CD4-positive, alpha-beta T cell treated with Interleukin-10 for 1 hour (primary cell): ENCODE results near the gene GAS2L2.

Source experiments
- DNase-seq: peaks from one replicate; pipeline ENCODE4 v3.0.0-alpha.2; 2020

GAS2L2 gene

DNA sequence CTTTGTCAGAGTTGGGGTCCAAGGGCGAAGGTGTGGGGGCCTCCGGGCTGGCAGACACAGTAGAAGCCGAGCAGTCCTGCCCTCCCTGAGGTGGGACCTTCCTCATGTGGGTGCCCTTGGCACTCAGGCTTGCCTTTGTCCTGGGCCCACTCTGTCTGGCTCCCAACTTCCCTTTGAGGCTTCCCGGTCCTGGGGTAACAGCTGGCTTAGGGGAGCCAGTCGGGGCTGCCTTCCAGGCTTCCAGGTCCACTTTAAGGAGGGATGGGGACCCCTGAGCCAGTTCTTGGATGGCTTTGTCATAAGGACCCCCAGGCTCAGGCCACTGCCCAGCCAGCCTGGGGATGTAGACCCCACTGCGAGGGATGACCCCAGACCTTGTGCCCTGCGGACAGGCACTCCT, 7.8 kb downstream of the GAS2L2 start:
- DNase-seq = no peak

DNA sequence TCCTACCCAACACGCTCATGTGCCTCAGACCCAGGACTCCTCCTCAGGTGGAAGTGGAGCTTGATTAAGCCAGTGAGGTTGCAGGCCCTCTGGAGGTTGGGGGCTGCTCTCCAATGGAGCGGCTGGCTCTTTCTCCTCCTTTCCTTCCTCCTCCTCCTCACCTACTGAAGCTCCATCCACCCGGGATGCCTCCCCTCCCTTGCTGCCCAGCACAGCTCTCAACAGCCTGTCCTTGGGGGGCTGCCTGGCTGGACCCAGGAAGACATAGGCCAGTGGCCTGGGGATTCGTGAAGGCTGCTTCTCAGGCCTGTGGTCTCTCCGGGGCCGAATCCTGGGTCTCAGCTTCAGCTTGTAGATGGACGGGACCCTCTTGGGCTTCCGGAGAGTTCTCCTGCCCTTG, 8.2 kb downstream of the GAS2L2 start:
- DNase-seq = no peak

DNA sequence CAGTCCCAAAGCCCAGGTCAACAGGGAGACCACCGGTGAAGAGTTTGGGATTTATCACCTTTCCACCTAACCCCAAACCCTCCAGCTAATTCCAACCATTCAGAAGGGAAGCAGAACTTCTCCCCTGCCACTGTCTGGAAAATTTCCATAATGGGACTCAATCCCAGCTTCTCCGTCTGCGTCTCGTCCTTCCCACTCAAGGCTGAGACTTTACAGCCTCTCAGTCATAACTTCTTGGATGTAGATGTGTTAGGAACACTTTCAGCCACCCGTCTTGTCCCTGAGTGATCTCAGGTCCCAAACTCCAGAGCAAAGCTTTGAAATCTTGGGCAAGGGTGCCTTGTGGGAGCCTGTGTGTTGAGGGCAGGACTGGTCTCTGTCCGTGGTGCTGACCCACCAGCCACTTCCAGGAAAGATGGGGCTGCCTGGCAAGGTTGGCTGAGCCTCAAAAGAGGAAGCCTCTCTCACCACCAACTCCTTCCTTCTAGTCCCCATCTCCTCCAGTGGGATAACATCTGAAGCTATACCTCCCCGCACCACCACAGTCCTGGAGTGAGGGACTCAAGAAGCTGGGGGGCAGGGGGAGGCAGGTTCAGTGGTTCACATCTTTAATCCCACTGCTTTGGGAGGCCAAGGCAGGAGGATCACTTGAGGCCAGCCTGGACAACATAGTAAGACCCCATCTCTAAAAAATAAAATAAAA, 9.3 kb downstream of the GAS2L2 start:
- DNase-seq = no peak

DNA sequence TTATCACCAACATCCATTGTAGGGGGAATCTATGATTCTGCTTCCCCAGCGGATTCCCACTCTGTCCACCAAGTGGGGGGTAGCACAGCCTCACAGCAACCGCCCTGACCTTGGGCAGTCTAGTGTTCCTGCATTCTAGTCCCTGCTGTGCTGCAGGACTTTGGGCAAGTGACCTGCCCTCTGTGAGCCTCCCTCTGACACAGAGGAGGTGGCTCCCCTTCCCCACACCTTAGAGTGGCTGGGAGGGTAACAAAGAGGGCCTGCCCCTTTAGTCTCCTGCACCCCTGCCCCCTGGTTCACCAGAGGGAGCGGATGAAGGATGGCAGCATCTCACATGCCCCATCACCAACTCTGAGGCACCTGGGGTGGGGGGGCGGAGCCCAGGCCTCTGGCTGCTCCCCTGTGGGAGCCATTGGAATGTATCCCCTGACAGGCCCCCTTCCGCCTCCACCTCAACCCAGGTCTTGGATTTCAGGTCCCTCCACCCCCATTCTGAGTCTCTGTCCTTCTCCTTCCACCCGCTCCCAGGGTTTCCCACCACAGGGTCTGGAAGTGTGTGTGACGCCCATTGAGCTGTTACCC, 10.1 kb downstream of the GAS2L2 start:
- no peak for DNase-seq

DNA sequence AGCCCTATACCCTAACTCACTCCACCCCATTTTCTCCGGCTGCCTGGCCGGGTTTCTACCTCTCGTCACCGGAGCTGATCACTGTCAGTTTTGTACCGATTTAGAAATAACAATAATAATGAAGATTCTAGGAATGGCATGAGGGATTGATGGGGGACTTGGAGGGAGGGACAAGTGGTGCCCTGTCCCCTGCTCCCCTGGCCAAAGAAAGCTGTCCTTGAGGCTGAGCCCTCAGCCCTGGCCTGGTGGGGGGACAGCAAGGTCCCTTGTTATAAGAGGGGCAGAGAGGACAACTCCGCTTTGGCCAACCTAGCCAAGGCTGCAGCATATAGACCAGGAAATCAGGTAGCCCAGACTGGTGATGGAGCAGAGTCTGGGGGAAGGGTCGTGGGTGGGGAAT, 10.5 kb downstream of the GAS2L2 start:
- DNase-seq = no peak

- no peak for DNase-seq
Observed at GRCh38 chr17:35740997-35741931, 11.8 kb downstream of the GAS2L2 start.

DNA sequence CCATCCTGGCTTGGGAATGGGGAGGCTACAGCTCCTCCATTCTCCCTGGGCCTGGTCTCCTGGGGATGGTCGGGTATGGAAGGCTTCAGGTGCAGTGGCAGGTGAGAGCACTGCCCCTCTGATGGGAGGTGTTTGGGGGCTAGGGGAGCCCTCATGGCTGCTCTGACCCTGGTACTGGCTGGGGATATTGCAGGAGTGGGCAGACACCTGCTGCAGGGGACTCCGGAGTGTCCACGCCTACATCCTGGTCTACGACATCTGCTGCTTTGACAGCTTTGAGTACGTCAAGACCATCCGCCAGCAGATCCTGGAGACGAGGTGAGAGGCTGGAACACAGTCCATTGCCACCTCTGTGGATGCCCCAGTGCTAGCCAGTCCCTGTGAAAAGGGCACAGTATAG, 12.8 kb downstream of the GAS2L2 start:
- no peak for DNase-seq

- DNase-seq = no peak
Observed at GRCh38 chr17:35738519-35739133, 14.4 kb downstream of the GAS2L2 start.

GRCh38 chr17:35736236-35736635, 16.8 kb downstream of the GAS2L2 start:
- DNase-seq = no peak

- no peak for DNase-seq
Observed at GRCh38 chr17:35735036-35735805, 17.8 kb downstream of the GAS2L2 start.

GRCh38 chr17:35734396-35734795, 18.6 kb downstream of the GAS2L2 start:
- DNase-seq = no peak

- DNase-seq = no peak
Observed at GRCh38 chr17:35733366-35733765, 19.7 kb downstream of the GAS2L2 start.

DNA sequence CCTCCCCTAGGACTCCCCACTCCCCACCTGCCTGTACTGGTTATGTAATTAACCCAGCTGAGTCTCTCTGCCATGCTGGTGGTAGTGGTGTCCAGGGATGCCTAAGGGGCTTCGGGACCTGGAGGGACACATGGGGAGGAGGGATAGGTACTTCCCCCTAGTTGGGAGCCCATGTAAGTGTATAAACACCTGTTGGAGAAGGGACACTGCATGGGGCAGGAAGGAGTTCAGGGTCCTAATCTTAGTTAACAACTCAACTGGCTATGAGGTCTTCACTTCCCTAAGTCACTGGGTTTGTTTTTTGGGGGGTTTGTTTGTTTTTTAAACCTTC, 20.3 kb downstream of the GAS2L2 start:
- no peak for DNase-seq

DNA sequence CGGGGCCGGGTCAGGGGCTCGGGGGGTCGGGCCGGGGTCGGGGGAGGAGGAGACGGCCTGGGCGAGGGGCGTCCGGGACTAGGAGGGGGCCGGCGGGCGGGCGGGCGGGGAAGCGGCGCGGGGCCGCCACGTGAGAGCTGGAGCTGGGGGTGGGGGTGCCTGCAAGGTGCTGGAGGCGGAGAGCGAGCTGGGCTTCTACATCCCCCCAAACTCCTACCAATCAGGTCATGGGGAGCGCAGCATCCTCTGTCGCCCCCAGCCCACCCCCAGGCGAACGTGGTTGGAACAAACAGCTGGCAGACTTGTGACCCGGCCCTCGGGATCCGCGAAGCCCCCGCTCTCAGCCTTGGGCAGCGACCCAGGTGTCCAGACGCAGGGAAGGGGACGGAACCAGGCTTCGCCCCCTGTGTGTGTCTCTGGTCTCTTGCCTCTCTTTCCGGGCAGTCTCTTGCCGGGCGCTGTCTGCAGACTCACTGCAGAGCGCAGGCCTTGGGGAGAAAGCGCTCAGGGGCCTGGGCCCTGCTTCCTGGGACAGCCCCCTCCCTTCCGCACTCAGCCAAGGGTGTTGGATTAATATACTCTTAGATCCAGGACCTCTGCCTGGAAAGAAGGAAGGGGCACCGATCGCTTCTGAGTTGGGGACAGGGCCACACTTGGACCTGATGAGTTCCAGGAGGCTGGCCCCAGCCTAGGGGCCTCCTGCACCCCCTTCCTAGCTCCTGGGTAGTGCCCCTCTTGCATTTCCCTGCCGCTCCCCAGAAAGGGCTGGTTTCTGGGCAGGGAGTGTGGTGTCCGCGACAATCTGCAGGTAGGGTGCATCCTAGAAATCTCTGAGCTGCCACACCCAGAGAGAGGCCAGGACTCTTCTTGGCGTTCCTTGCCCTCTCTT, 20.9 kb downstream of the GAS2L2 start:
- DNase-seq = no peak

- DNase-seq = peak; percentile 37
Observed at GRCh38 chr17:35731239-35731916, 21.7 kb downstream of the GAS2L2 start, which contains the start of gene RASL10B. RASL10B (plus strand) TSS chr17:35731639; CDS start chr17:35735185, 3,546 bp downstream.

GRCh38 chr17:35730400-35731005, 22.5 kb downstream of the GAS2L2 start:
- DNase-seq = no peak

GRCh38 chr17:35729405-35729833, 23.6 kb downstream of the GAS2L2 start:
- DNase-seq = no peak

- DNase-seq = no peak
Observed at GRCh38 chr17:35728551-35728950, 24.5 kb downstream of the GAS2L2 start.

GRCh38 chr17:35727635-35728034, 25.4 kb downstream of the GAS2L2 start:
- no peak for DNase-seq

GRCh38 chr17:35726953-35727460, 26.0 kb downstream of the GAS2L2 start:
- DNase-seq = no peak
